ENCODE data around the gene DHX15. TPM values are rescaled to one million over a fixed set of nuclear protein-coding genes. Genes with fewer than 3 reads are reported as not detected.

The DHX15 gene
- total RNA-seq, 1 experiment from 2014 or later, result 240 TPM

DNA sequence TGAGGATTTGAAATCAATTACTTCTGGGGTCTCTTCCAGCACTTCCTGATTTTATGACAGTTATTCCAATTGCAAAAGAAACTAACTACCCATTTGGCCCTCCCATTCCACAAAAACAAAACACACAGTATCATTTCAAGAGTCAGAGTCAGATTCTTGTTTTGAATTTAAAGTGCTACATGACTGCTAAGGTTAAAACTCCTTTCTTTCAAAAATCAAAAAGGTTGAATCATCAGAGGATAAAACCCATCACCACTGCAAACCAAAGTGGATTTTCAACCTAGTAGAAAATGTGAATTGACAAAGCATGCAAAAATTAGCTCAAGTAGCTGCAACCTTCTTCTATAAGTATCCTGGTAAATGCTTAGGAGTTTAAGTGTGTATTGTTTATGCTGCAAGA is 67.4 kb downstream of the DHX15 start:
- DNase-seq (ENCODE audit: low spot score) (no peak), ATAC-seq (no peak)
- ChIA-PET POLR2A (no interaction called here), CTCF (no interaction called here)
- Mint-ChIP-seq H3K27ac (peak overlapping the region; percentile 79), H3K9me3 (peaks cover 4% of the 10 kb centered on the region; the same call in 1 of the 2 replicates), H3K36me3 (peaks cover 27% of the 10 kb centered on the region), H3K4me1 (peaks cover 66% of the 10 kb centered on the region), H3K27me3 (ENCODE audit: low read depth) (no peaks in the 10 kb centered on the region), H3K4me3 (no peak overlapping the region)
- no peak for TF ChIP-seq GRHL2 (CRISPR knock-in tag; IDR thresholded peaks at IDR 0.05; ENCODE audit: insufficient replicate concordance, severe bottlenecking)
- TF ChIP-seq, protein P1, sequence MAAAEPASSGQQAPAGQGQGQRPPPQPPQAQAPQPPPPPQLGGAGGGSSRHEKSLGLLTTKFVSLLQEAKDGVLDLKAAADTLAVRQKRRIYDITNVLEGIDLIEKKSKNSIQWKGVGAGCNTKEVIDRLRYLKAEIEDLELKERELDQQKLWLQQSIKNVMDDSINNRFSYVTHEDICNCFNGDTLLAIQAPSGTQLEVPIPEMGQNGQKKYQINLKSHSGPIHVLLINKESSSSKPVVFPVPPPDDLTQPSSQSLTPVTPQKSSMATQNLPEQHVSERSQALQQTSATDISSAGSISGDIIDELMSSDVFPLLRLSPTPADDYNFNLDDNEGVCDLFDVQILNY (CRISPR knock-in tag; IDR thresholded peaks at IDR 0.05), result no peak
- no peak for TF ChIP-seq FOXP1 (CRISPR knock-in tag; IDR thresholded peaks at IDR 0.05; ENCODE audit: borderline replicate concordance)
- TF ChIP-seq, protein P2, sequence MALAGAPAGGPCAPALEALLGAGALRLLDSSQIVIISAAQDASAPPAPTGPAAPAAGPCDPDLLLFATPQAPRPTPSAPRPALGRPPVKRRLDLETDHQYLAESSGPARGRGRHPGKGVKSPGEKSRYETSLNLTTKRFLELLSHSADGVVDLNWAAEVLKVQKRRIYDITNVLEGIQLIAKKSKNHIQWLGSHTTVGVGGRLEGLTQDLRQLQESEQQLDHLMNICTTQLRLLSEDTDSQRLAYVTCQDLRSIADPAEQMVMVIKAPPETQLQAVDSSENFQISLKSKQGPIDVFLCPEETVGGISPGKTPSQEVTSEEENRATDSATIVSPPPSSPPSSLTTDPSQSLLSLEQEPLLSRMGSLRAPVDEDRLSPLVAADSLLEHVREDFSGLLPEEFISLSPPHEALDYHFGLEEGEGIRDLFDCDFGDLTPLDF (CRISPR knock-in tag; IDR thresholded peaks at IDR 0.05), result no peak

DNA sequence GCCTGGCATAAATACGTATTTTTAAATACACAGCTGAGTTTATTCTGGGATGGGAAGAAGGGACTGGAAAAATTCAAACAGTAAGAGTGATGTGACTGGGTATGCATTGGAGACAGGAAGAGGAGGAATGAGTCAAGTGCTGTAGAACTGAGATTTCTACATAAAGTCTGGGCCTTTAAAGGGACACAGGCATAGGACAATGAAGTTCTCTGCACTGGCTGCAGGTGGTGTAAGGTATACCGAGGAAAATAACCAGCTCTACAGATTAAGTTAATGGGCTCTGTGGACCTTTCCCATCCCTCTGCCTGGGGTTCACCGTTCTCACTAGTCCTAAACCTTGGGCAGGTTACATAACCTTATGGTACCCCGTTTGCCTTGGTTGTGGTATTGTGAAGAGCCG is 68.7 kb downstream of the DHX15 start:
- Mint-ChIP-seq H3K27me3 (ENCODE audit: low read depth) (no peaks in the 10 kb centered on the region), H3K9me3 (peaks cover 4% of the 10 kb centered on the region; the same call in 1 of the 2 replicates), H3K36me3 (peaks cover 19% of the 10 kb centered on the region), H3K4me3 (no peak overlapping the region), H3K27ac (peak overlapping the region; percentile 83), H3K4me1 (peaks cover 69% of the 10 kb centered on the region)
- CTCF ChIA-PET, result interaction anchor here (0.6 to 2.2 kb wide), 8 partner anchors 9 to 172 kb away, joined by 3 to 11 read pairs (median 5); partner anchors contain the start of gene DHX15
- DNase-seq (ENCODE audit: low spot score) (no peak), ATAC-seq (peak; percentile 61)
- TF ChIP-seq, protein P3, sequence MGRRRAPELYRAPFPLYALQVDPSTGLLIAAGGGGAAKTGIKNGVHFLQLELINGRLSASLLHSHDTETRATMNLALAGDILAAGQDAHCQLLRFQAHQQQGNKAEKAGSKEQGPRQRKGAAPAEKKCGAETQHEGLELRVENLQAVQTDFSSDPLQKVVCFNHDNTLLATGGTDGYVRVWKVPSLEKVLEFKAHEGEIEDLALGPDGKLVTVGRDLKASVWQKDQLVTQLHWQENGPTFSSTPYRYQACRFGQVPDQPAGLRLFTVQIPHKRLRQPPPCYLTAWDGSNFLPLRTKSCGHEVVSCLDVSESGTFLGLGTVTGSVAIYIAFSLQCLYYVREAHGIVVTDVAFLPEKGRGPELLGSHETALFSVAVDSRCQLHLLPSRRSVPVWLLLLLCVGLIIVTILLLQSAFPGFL (CRISPR knock-in tag; IDR thresholded peaks at IDR 0.05; ENCODE audit: borderline replicate concordance), result no peak
- TF ChIP-seq ZNF423 (CRISPR knock-in tag; IDR thresholded peaks at IDR 0.05) (no peak), GRHL2 (CRISPR knock-in tag; IDR thresholded peaks at IDR 0.05; ENCODE audit: insufficient replicate concordance, severe bottlenecking) (no peak), KAT7 (CRISPR knock-in tag; IDR thresholded peaks at IDR 0.05; ENCODE audit: borderline replicate concordance) (no peak), NFE2L1 (CRISPR knock-in tag; IDR thresholded peaks at IDR 0.05) (no peak), SMAD4 (CRISPR knock-in tag; IDR thresholded peaks at IDR 0.05) (no peak), CBFB (CRISPR knock-in tag; IDR thresholded peaks at IDR 0.05; ENCODE audit: low read depth) (no peak)
- TF ChIP-seq, protein P4, sequence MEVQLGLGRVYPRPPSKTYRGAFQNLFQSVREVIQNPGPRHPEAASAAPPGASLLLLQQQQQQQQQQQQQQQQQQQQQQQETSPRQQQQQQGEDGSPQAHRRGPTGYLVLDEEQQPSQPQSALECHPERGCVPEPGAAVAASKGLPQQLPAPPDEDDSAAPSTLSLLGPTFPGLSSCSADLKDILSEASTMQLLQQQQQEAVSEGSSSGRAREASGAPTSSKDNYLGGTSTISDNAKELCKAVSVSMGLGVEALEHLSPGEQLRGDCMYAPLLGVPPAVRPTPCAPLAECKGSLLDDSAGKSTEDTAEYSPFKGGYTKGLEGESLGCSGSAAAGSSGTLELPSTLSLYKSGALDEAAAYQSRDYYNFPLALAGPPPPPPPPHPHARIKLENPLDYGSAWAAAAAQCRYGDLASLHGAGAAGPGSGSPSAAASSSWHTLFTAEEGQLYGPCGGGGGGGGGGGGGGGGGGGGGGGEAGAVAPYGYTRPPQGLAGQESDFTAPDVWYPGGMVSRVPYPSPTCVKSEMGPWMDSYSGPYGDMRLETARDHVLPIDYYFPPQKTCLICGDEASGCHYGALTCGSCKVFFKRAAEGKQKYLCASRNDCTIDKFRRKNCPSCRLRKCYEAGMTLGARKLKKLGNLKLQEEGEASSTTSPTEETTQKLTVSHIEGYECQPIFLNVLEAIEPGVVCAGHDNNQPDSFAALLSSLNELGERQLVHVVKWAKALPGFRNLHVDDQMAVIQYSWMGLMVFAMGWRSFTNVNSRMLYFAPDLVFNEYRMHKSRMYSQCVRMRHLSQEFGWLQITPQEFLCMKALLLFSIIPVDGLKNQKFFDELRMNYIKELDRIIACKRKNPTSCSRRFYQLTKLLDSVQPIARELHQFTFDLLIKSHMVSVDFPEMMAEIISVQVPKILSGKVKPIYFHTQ (CRISPR knock-in tag; IDR thresholded peaks at IDR 0.05), result no peak
- TF ChIP-seq, protein P5, sequence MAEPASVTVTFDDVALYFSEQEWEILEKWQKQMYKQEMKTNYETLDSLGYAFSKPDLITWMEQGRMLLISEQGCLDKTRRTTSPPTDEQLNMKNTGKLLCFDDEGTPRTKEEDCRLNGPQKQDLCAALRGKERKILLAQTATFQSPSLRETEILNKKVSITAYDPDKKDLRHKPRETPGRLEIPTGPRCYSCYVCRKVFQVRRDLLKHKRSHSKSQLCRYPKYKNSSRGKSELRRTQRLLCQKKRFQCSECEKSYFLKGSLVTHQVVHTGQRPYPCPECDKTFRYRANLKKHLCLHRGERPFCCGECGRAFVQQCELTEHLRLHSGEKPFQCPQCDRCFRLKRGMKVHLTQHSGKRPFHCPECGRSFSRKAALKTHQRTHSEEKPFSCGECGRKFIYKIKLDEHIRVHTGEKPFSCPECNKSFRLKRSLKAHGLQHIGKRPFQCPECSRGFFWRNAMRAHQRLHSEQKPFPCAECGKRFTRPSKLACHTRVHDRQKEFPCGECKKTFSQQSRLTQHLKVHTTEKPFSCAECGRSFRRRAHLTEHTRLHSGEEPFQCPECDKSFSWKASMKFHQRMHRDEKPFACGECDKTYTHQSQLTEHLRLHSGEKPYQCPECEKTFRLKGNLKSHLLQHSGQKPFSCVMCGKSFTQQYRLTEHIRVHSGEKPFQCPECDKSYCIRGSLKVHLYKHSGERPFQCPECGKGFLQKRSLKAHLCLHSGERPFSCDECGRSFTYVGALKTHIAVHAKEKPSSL (CRISPR knock-in tag; conservative IDR thresholded peaks at IDR 0.05), result no peak
- TF ChIP-seq, protein P6, sequence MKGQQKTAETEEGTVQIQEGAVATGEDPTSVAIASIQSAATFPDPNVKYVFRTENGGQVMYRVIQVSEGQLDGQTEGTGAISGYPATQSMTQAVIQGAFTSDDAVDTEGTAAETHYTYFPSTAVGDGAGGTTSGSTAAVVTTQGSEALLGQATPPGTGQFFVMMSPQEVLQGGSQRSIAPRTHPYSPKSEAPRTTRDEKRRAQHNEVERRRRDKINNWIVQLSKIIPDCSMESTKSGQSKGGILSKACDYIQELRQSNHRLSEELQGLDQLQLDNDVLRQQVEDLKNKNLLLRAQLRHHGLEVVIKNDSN (CRISPR knock-in tag; IDR thresholded peaks at IDR 0.05), result no peak
- POLR2A ChIA-PET, result interaction anchor here (0.6 to 0.7 kb wide), 3 partner anchors 46 to 368 kb away, joined by 3 to 4 read pairs (median 4); no protein-coding TSS in a partner anchor
